HG02678 (cell line): ENCODE measurements around the gene BMPER.

Experiments
- ATAC-seq: cut with Tn5 transposase; IDR thresholded peaks from one replicate; pipeline ENCODE4 v1.9.1; 2021; ENCODE audit warnings: mild to moderate bottlenecking, moderate library complexity; ENCODE audit not compliant: unreplicated experiment

BMPER gene

GRCh38 chr7:34086981-34087380 lies 181.6 kb downstream of the BMPER start:
- no peak for ATAC-seq

- ATAC-seq = no peak
Measured at GRCh38 chr7:34087892-34088891, 182.9 kb downstream of the BMPER start.

- no peak for ATAC-seq
Measured at GRCh38 chr7:34090816-34091215, 185.5 kb downstream of the BMPER start.

GRCh38 chr7:34091321-34091917 lies 186.1 kb downstream of the BMPER start:
- peak; percentile 69 for ATAC-seq

- no peak for ATAC-seq
Measured at GRCh38 chr7:34093276-34093675, 187.9 kb downstream of the BMPER start.

GRCh38 chr7:34096198-34096651 lies 190.9 kb downstream of the BMPER start:
- no peak for ATAC-seq

- ATAC-seq = no peak
Measured at GRCh38 chr7:34096777-34097176, 191.4 kb downstream of the BMPER start.

- ATAC-seq = no peak
Measured at GRCh38 chr7:34100661-34101060, 195.3 kb downstream of the BMPER start.

- no peak for ATAC-seq
Measured at GRCh38 chr7:34104115-34104514, 198.8 kb downstream of the BMPER start.

GRCh38 chr7:34104992-34105391 lies 199.7 kb downstream of the BMPER start:
- ATAC-seq = no peak

GRCh38 chr7:34107276-34107675 lies 201.9 kb downstream of the BMPER start:
- no peak for ATAC-seq

GRCh38 chr7:34108165-34108564 lies 202.8 kb downstream of the BMPER start:
- no peak for ATAC-seq

- no peak for ATAC-seq
Measured at GRCh38 chr7:34109936-34110780, 204.8 kb downstream of the BMPER start.

- no peak for ATAC-seq
Measured at GRCh38 chr7:34111031-34111430, 205.7 kb downstream of the BMPER start.

GRCh38 chr7:34115503-34115902 lies 210.2 kb downstream of the BMPER start:
- ATAC-seq = no peak

GRCh38 chr7:34117573-34117972 lies 212.2 kb downstream of the BMPER start:
- ATAC-seq = no peak

- no peak for ATAC-seq
Measured at GRCh38 chr7:34121366-34121765, 216.0 kb downstream of the BMPER start.

GRCh38 chr7:34123316-34123715 lies 218.0 kb downstream of the BMPER start:
- ATAC-seq = no peak

GRCh38 chr7:34124765-34125164 lies 219.4 kb downstream of the BMPER start:
- ATAC-seq = no peak

- no peak for ATAC-seq
Measured at GRCh38 chr7:34128762-34129161, 223.4 kb downstream of the BMPER start.
